ENCODE data around the gene CFAP91.

CFAP91 gene

GRCh38 chr3:119745942-119746341 is 43.1 kb downstream of the CFAP91 start:
- H3K4me3 ChIP-seq (ENCODE audit: low read length): no peak overlapping the region
- no peak for TF ChIP-seq CTCF (conservative IDR thresholded peaks at IDR 0.05; ENCODE audit: low read length)
- DNase-seq (ENCODE audit: low read depth): no peak

GRCh38 chr3:119746423-119746822 is 43.6 kb downstream of the CFAP91 start:
- DNase-seq (ENCODE audit: low read depth): no peak
- no peak overlapping the region for H3K4me3 ChIP-seq (ENCODE audit: low read length)
- no peak for TF ChIP-seq CTCF (conservative IDR thresholded peaks at IDR 0.05; ENCODE audit: low read length)

- DNase-seq (ENCODE audit: low read depth): no peak
- H3K4me3 ChIP-seq (ENCODE audit: low read length): no peak overlapping the region
- no peak for TF ChIP-seq CTCF (conservative IDR thresholded peaks at IDR 0.05; ENCODE audit: low read length)
Measured at GRCh38 chr3:119747357-119747756, 44.5 kb downstream of the CFAP91 start.

GRCh38 chr3:119748991-119749390 is 46.2 kb downstream of the CFAP91 start:
- no peak for TF ChIP-seq CTCF (conservative IDR thresholded peaks at IDR 0.05; ENCODE audit: low read length)
- no peak for DNase-seq (ENCODE audit: low read depth)
- H3K4me3 ChIP-seq (ENCODE audit: low read length): no peak overlapping the region

- H3K4me3 ChIP-seq (ENCODE audit: low read length): no peak overlapping the region
- no peak for DNase-seq (ENCODE audit: low read depth)
- no peak for TF ChIP-seq CTCF (conservative IDR thresholded peaks at IDR 0.05; ENCODE audit: low read length)
Measured at GRCh38 chr3:119751423-119751822, 48.6 kb downstream of the CFAP91 start.
